Measurements from ENCODE around the gene PCSK9. TPM values are rescaled to one million over a fixed set of nuclear protein-coding genes. Genes with fewer than 3 reads are reported as not detected.

Gene PCSK9
- polyA plus RNA-seq, 3 donors, result 0.34 to 3.7 TPM; not detected in 1

GRCh38 chr1:55038974-55039341 lies 390 bp upstream of the PCSK9 start:
- 38 to 45% (median 43%) methylated on average over 8 to 9 of the region's 9 CpGs for WGBS, 3 donors
- no peak overlapping the region for H3K27ac ChIP-seq (ENCODE audit: low read depth, low read length)

DNA sequence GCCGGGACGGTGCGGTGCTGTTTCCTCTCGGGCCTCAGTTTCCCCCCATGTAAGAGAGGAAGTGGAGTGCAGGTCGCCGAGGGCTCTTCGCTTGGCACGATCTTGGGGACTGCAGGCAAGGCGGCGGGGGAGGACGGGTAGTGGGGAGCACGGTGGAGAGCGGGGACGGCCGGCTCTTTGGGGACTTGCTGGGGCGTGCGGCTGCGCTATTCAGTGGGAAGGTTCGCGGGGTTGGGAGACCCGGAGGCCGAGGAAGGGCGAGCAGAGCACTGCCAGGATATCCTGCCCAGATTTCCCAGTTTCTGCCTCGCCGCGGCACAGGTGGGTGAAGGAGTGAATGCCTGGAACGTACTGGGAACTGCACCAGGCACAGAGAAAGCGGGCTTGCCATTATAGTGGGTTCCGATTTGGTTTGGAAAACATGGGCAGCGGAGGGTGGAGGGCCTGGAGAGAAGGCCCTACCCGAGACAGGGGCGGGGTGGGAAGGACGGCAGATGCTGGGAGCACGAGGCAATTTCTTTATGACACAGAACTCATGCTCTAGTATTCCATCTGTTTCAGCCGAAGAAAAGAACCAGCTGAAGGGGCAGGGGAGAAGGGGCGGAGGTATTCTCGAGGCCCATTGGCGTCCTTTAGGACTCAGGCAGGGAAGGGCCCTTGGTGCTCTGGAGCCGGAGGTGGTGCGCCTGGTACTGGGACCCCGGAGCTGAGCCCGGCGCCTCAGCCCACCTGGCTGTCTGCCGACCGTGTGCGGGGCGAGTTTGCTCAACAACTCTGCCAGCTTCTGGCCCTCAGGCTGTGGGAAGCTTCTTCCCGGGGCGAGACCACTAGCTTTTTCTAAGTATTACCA lies 960 bp downstream of the PCSK9 start:
- 9 to 16% (median 13%) methylated on average over 45 to 49 of the region's 49 CpGs for WGBS, 3 donors
- no peak overlapping the region for H3K27ac ChIP-seq (ENCODE audit: low read depth, low read length)

- H3K27ac ChIP-seq (ENCODE audit: low read depth, low read length), result no peak overlapping the region
- 39 to 55% (median 47%) methylated on average over 5 of the region's 5 CpGs for WGBS, 3 donors
Observed at GRCh38 chr1:55040933-55041494, 1.7 kb downstream of the PCSK9 start.

- 66 to 96% (median 78%) methylated on average over 3 of the region's 3 CpGs for WGBS, 3 donors
- H3K27ac ChIP-seq (ENCODE audit: low read depth, low read length), result no peak overlapping the region
Observed at GRCh38 chr1:55041613-55042012, 2.3 kb downstream of the PCSK9 start.

GRCh38 chr1:55043011-55043410 lies 3.7 kb downstream of the PCSK9 start:
- WGBS, 3 donors, result 91 to 95% (median 92%) methylated on average over 2 of the region's 2 CpGs

GRCh38 chr1:55043726-55044125 lies 4.4 kb downstream of the PCSK9 start:
- H3K27ac ChIP-seq (ENCODE audit: low read depth, low read length), result no peak overlapping the region
- WGBS, 3 donors, result 94 to 98% (median 97%) methylated on average over 9 of the region's 9 CpGs

More at GRCh38 chr1:55043011-55043410, 3.7 kb downstream of the PCSK9 start:
- no peak overlapping the region for H3K27ac ChIP-seq (ENCODE audit: low read depth, low read length)

DNA sequence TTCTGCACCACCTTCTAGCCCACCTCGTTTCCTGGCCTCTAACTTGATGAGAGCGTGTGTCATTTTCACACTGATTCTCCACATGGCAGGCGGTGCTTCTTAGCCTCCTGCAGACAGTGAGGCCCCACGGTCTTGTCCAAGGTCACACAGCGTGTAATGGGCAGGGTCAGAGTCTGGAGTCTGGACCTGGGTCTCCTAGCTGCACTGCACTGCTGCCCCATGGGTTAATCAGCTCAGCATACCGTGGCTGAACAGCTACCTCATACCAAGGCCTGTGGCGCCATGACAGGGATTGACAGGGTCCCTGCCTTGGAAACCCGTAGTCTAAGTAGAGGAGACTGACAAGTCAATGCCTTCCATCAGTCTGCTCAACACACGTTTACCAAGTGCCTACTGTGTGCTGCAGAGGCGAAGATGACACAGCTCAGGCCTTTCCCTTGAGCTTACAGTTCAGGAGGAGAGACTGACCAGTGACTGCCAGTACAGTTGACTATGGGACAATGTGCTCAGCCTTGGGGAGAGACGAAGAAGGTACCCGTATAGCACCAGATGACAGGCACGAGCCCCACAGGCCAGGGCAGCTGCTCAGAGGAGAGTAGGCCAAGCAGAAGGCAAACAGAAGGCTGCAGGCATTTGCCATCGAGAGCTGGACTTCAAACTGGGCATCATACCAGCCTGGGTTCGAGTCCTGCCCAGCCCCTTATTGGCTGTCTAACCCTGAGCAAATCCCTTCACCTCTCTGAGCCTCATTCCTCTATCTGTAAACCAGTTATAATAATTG lies 5.5 kb downstream of the PCSK9 start:
- 81 to 92% (median 88%) methylated on average over 15 of the region's 15 CpGs for WGBS, 3 donors
- no peak overlapping the region for H3K27ac ChIP-seq (ENCODE audit: low read depth, low read length)

GRCh38 chr1:55045430-55045829 lies 6.1 kb downstream of the PCSK9 start:
- 95 to 98% (median 96%) methylated on average over 10 of the region's 10 CpGs for WGBS, 3 donors
- H3K27ac ChIP-seq (ENCODE audit: low read depth, low read length), result no peak overlapping the region

- WGBS, 3 donors, result 73 to 91% (median 86%) methylated on average over 4 of the region's 4 CpGs
- no peak overlapping the region for H3K27ac ChIP-seq (ENCODE audit: low read depth, low read length)
Observed at GRCh38 chr1:55046871-55047270, 7.5 kb downstream of the PCSK9 start.

- no peak overlapping the region for H3K27ac ChIP-seq (ENCODE audit: low read depth, low read length)
- 90 to 100% (median 93%) methylated on average over 3 of the region's 3 CpGs for WGBS, 3 donors
Observed at GRCh38 chr1:55047611-55048010, 8.3 kb downstream of the PCSK9 start.

DNA sequence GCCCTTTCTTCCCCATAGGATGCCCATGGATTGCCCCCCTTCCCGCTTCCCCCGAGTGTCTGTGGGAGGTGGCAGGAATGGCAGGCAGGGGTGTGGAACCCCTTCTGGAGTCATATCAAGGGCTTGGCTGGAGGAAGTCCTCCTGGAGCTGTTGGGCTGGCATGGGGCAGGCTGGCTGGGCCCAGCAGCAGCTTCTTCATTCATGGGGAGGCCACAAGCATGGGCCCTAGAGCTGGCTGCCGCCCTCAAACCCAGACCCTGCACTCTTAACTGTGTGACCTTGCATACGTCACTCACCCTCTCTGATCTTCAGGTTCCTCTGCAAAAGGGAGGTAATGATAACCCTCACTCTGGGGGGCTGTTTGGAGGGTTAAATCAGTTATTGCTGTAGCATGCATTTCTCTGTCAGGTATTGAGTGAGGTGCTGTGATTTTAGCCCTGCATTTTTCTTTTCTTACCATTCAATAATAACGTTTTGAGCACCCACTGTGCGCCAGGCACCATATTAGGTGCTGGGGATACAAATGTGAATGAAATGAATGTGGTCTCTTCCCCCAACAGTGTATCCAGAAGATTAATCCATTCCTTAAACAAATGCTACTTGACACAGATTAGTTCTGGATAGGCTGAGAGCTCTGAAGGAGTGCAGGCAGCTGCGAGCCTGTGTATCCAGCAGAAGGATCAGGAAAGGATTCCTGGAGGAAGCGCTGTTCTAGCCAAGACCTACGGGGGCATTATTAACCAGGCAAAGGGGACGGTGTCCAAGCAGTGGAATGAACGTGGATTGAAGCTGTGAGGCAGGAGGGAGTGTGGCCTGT lies 9.3 kb downstream of the PCSK9 start:
- no peak overlapping the region for H3K27ac ChIP-seq (ENCODE audit: low read depth, low read length)
- WGBS, 3 donors, result 89 to 92% (median 89%) methylated on average over 10 to 11 of the region's 11 CpGs

GRCh38 chr1:55049271-55049913 lies 10.0 kb downstream of the PCSK9 start:
- 78 to 84% (median 82%) methylated on average over 9 of the region's 9 CpGs for WGBS, 3 donors
- H3K27ac ChIP-seq (ENCODE audit: low read depth, low read length), result no peak overlapping the region

DNA sequence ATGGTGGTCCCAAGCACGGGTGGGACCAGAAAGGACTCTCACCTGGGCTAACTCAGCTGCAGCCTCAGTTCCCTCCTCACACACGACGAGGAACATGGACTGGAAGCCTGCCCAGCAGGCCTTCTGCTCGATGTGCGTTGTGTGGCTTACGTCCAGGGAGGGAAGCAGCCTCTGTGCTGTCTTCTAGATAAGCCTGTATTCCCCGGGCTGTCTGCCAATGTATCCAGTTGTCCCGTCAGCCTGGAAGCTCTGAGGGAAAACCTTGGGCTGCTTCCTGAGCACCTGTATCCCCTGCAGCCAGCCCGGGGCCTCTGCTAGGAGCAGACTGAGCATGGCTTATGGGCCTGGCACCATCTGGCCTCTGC lies 10.5 kb downstream of the PCSK9 start:
- WGBS, 3 donors, result 48 to 52% (median 50%) methylated on average over 8 to 9 of the region's 9 CpGs
- no peak overlapping the region for H3K27ac ChIP-seq (ENCODE audit: low read depth, low read length)

GRCh38 chr1:55050283-55050682 lies 10.9 kb downstream of the PCSK9 start:
- 65 to 73% (median 67%) methylated on average over 9 of the region's 9 CpGs for WGBS, 3 donors

GRCh38 chr1:55051169-55051568 lies 11.8 kb downstream of the PCSK9 start:
- WGBS, 3 donors, result 76 to 92% (median 83%) methylated on average over 5 of the region's 5 CpGs

More at GRCh38 chr1:55050283-55050682, 10.9 kb downstream of the PCSK9 start:
- H3K27ac ChIP-seq (ENCODE audit: low read depth, low read length), result no peak overlapping the region

DNA sequence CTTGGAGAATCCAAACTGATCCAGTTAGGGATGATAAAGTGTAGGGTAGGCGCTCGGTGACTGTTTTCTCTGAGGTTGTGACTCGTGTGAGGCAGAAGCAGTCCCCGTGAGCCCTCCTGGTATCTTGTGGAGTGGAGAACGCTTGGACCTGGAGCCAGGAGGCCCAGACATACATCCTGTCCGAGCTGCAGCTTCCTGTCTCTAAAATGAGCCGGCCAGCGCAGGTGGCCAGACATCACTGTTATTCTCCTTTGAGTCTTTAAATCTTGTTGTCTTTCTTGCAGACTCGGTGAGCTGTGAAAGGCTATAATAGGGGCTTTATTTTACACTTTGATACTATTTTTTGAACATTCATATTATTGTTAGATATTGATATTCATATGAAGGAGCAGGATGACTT lies 12.3 kb downstream of the PCSK9 start:
- 59 to 82% (median 60%) methylated on average over 9 of the region's 9 CpGs for whole genome bisulfite sequencing, 3 donors
- H3K27ac ChIP-seq (ENCODE audit: low read depth, low read length), result no peak overlapping the region

More at GRCh38 chr1:55051169-55051568, 11.8 kb downstream of the PCSK9 start:
- no peak overlapping the region for H3K27ac ChIP-seq (ENCODE audit: low read depth, low read length)

DNA sequence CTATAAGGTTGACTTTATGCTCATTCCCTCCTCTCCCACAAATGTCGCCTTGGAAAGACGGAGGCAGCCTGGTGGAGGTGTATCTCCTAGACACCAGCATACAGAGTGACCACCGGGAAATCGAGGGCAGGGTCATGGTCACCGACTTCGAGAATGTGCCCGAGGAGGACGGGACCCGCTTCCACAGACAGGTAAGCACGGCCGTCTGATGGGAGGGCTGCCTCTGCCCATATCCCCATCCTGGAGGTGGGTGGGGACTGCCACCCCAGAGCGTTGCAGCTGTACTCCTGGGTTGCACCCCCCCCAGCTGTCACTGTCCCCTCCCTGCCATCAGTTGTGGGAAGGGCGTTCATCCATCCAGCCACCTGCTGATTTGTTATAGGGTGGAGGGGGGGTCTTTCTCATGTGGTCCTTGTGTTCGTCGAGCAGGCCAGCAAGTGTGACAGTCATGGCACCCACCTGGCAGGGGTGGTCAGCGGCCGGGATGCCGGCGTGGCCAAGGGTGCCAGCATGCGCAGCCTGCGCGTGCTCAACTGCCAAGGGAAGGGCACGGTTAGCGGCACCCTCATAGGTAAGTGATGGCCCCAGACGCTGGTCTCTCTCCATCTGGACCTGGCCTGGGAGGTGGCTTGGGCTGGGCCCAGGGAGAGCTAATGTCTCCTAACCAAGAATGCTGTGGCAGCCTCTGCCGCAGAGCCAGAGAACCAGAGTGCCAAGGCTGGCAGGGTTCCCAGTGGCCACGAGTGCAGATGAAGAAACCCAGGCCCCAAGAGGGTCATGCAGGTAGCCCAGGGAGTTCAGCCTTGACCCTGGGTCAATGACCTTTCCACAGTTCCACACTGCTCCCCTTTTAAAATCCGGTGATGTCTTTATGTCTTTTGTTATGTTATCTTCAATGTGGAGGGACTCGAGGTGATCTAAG lies 13.1 kb downstream of the PCSK9 start:
- no peak overlapping the region for H3K27ac ChIP-seq (ENCODE audit: low read depth, low read length)
- 87% methylated on average over 29 of the region's 29 CpGs for WGBS, 3 donors
